KBM-7 (cell line): ENCODE data around the gene MRPL24.

Experiments
- DNase-seq: peaks from one replicate; pipeline ENCODE4 v3.0.0-alpha.2; 2015
- in situ Hi-C: fragments of 300-500 bp; cut with MboI; formaldehyde crosslinking; loops from 2 replicates; pipeline ENCODE4 v1.14.3; 2020; ENCODE audit warnings: low sequenced_read_pairs, low pct_unique_long_range_greater_than_20kb, mixed read lengths

MRPL24 gene

DNA sequence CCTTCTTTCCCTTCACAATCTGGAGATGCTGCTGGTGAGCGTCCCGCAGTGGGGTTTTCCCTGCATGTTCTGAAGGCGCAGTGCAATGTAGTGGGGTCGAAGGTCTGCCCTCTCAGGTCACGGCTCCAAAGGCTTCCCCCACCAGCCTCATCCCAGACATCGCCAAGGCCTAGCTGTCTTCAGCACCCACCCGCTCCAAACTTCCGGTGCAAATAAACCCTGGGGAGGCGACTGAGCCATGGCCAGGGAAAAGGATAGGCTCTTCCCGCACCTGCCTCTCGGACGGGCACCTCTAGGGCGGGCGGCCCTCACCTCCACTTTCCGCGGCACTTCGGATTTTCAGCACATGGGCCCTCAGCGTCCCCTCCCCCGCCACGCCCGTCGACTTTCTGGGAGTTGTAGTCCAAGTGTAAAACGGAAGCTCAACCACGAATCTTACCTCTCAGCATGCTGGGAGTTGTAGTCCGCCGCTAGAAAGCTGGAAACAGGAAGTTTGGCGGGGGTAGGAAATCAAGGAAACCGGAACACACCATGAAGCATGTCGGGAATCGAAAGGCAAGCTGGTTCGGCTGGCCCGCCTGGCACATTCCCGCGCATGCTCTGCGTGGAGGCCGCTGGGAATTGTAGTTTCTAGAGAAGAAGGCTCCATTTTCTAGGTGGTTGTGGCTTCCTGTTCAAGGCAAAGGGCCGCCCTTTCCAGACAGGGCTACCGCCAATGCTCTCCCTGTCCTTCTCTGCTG lies at the start of gene MRPL24:
Gene MRPL24 (minus strand): TSS at position 348 of the 740 bp plus-strand sequence. CDS start 2,384 bp downstream, outside the sequence.
- in situ Hi-C loops = no loop called here
- DNase-seq = peak; percentile 100

DNA sequence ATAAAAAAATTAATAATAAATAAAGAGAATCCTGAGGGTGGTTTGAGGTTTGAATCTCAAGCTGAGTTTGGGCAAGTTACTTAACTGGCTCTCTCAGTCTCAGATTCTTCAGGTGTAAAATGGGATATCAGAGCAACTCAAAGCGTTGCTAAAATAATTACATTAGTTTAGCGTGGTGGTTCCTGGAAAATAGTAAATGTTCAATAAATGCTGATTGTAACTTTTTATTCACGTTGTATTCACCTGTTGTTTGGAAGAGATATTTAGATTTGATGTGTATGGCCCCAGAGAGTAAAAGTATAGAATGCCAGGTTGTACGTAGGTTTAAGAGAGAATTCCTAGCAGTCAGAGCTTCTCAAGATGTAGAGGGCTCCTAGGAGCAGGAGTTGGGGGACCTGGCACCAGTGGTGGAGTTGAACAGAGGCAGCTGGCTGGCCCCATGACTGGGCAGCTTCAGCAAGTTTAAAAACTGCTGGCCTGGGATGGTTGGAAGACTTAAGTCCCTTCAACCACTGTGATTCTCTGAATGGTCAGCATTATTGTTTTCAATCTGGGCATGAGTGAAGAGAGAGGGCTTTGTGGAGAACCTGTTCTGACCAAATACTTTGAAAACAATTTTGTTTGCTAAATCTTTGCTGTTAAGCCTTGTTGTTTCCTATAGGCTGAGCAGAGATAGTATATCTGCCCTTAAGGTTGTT lies 48.9 kb upstream of the MRPL24 start:
- DNase-seq = no peak

DNA sequence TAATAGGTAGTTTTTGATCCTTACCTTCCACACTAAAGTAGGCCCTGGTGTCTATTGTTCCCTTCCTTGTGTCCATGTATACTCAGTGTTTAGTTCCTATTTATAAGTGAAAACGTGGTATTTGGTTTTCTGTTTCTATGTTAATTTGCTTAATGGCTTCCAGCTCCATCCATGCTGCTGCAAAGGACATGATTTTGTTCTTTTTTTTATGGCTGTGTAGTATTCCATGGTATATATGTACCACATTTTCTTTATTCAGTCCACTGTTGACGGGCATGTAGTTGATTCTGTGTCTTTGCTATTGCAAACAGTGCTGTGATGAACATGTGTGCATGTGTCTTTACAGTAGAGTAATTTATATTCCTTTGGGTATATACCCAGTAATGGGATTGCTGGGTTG lies 47.2 kb upstream of the MRPL24 start:
- no peak for DNase-seq
- in situ Hi-C loops = no loop called here

More for the DNA sequence above, 48.9 kb upstream of the MRPL24 start:
- in situ Hi-C loops = no loop called here

- in situ Hi-C loops = no loop called here
- no peak for DNase-seq
These were observed 45.8 kb upstream of the MRPL24 start for GRCh38 chr1:156786640-156787039.

DNA sequence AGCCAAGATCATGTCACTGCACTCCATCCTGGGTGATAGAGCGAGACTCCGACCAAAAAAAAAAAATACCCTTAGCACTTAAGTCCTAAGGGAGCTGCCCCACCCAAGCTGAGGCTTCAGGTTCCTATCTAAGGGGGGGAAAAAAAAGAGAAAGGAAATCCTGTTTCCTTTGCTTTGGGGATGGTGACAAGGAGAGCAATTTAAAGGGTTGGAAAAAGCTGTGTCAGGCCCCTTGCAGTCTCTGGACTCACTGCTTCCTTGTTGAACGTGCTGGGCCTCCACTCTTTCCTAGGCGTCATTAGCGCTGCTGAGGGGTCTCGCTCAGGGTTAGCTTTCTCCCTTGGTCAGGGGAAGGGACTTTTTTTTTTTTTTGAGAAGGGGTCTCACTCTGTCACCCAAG lies 44.6 kb upstream of the MRPL24 start:
- DNase-seq = no peak
- in situ Hi-C loops = no loop called here

- in situ Hi-C loops = no loop called here
- DNase-seq = no peak
These were observed 40.8 kb upstream of the MRPL24 start for GRCh38 chr1:156781585-156782186.

GRCh38 chr1:156777573-156777972 lies 36.7 kb upstream of the MRPL24 start:
- no peak for DNase-seq
- in situ Hi-C loops = no loop called here

- no peak for DNase-seq
- in situ Hi-C loops = no loop called here
These were observed 36.1 kb upstream of the MRPL24 start for GRCh38 chr1:156776942-156777341.

DNA sequence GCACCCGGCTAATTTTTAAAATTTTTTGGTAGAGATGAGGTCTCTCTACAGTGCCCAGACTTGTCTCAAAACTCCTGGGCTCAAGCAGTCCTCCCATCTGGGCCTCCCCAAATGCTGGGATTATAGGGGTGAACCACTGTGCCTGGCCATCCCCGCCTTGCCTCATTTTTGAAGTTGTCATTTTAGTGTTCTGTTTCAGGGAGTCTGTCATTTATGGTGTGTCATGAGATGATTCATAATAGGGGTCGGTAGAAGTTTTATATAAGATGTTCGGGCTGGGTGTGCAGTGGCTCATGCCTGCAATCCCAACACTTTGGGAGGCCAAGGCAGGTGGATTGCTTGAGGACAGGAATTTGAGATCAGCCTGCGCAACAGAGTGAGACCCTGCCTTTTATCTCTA lies 34.9 kb upstream of the MRPL24 start:
- in situ Hi-C loops = no loop called here
- no peak for DNase-seq

GRCh38 chr1:156773607-156774006 lies 32.7 kb upstream of the MRPL24 start:
- in situ Hi-C loops = no loop called here
- DNase-seq = no peak

GRCh38 chr1:156772728-156773497 lies 32.0 kb upstream of the MRPL24 start:
- in situ Hi-C loops = no loop called here
- no peak for DNase-seq

DNA sequence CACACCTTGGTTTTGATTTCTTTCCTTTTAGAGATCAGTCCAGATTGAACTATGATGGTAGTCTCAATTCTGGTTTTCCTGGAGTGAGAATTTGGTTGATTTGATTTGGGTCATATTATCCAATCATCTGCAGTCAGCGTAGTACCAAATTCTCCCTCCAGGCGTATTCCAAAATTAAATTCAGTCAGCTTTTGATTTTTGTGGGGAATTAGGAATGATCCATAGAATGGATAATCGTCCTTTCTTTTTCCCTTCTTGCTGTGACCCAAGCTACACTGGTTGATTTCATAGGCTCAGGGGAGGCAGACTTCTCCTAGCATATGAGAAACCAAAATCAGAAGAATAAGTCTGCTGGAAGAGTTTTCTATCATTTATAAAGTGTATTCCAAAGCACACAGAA lies 31.3 kb upstream of the MRPL24 start:
- in situ Hi-C loops = no loop called here
- DNase-seq = no peak

GRCh38 chr1:156768610-156769295 lies 27.9 kb upstream of the MRPL24 start:
- DNase-seq = no peak
- in situ Hi-C loops = no loop called here

DNA sequence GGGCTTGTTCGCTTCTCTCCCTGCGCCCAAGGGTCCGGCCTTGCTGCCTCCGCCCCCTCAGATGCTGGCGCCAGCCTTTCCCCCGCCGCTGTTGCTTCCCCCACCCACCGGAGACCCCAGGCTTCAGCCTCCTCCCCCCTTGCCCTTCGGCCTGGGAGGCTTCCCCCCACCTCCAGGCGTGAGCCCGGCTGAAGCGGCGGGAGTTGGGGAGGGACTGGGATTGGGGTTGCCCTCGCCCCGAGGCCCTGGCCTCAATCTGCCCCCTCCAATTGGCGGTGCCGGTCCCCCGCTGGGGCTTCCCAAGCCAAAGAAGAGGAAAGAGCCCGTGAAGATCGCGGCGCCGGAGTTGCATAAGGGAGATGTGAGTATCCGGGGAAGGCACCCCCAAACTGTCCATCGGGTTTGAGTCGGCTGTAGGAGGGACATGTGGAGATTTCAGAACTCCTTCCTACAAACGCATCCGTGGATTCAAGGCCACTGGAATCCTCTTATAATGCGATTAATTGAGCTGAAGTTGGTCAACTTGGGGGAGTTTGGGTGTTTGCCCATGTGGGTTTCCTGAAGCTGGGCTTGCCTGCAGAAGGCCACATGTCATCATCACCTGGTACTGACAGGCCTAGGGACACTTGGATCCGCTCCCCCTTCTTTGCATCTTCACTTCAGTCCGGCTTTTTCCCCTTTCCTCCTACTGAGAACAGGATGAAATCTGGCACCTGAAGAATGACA lies 27.2 kb upstream of the MRPL24 start:
- DNase-seq = peak; percentile 36
- in situ Hi-C loops = no loop called here

GRCh38 chr1:156767101-156767878 lies 26.4 kb upstream of the MRPL24 start, which contains the start of gene PRCC:
PRCC (plus strand) TSS chr1:156767535; CDS start chr1:156767772, 237 bp downstream.
- peak; percentile 100 for DNase-seq
- in situ Hi-C loops = no loop called here

GRCh38 chr1:156766298-156767100 lies 25.6 kb upstream of the MRPL24 start:
- in situ Hi-C loops = no loop called here
- DNase-seq = no peak

GRCh38 chr1:156765666-156766065 lies 24.8 kb upstream of the MRPL24 start:
- in situ Hi-C loops = no loop called here
- DNase-seq = no peak
